Fibroblast of skin of right biceps (primary cell): ENCODE data around the gene MTHFR.

Experiments used
- DNase-seq: peaks from one replicate; pipeline ENCODE4 v3.0.0-alpha.2; 2013

The MTHFR gene

DNA sequence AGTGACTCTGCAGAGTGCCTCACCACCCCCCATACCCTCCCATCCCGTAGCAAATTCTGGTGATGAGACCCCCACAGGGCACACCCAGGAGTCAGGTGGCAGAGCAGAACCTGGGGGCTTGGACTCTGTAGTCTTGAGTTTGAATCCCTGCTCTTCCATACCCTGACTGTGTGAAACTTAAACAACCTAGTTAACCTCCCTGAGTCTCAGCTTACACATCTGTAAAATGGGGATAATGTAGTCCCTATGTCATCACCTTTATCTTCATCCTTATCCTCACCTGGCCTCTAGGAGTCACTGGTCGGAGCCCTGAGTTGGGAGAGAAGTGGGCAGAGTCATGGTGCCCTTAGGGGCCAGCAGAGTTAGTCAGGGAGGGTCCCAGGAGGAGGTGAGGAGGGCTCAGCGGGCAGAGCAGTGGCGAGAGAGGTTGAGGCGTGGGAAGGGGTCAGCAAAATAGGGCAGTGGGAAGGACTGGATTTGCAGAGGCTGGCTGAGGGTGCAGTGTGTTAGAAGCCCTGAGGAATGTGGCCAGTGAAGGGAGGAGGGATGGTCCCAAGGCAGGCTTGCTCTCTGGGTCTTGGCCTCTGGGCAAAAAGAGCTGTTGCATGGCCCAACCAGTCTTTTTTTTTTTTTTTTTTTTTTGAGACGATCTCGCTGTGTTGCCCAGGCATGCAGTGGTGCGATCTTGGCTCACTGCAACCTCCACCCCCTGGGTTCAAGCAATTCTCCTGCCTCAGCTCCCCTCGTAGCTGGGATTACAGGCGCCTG is 25.2 kb downstream of the MTHFR start:
- DNase-seq, result no peak

DNA sequence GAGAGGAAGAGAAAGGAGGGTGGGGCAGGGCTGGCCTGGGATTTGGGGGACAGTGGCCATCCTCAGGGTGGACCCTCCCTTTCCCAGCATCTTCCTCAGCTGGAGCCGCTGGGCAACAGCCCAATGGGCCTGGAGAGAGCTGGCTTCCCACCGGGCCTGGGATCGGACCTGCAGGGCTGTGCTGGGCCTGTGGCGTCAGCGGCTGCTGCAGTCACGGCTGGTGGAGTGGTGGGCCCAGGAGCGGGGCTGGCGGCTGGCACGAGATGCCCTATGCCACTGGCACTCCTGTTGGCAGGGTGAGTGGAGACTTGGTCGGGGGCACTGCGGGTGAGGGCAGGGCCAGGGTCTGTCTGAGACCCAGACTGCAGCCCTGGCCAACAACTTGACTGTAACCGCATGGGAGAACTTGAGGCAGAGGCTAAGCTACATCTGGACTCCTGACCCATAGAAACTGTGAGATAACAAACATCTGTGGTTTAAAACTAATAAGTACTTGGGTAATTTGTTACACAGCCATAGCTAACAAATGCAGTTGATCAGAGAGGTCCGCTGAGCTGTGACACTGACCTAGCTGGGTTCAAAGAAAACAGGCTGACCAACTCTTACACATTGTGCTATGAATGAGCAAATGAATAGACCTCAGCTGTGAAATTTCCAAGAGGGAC is 25.9 kb downstream of the MTHFR start:
- DNase-seq, result no peak

DNA sequence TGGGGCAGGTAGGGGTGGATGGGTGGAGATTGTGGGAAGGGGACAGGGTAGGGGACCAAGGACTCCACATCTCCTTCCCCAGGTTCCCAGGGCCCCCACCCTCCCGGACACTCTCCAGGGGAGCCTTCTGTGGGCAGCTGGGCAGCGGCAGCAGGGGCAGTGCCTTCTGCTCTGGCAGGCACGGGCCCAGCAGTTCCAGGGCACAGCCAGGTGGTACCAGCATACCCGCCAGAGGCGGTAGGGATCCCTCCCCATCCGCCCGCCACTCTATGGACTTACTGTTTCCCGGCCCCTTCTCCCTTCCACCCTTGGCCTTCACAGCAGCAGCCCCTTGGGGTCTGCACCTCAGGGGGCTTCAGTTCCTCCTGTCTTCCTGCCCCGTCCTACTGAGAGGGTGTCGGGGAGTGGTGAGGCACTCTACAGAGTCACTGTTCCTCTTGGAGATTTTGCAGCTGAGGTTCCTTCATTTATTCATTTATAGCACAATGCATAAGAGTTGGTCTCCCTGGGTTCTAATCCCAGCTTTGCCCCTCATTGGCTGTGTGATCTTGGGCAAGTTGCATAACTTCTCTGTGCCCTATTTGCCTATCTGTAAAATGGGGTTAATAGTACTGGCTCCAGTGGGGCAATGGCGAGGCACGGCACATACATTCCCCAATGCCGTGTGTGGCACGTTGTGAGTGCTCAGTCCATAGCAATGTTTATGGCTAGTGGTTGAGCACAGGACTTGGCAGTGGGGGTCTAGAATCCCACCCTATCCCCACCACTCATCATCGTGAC is 26.7 kb downstream of the MTHFR start:
- DNase-seq, result no peak

DNA sequence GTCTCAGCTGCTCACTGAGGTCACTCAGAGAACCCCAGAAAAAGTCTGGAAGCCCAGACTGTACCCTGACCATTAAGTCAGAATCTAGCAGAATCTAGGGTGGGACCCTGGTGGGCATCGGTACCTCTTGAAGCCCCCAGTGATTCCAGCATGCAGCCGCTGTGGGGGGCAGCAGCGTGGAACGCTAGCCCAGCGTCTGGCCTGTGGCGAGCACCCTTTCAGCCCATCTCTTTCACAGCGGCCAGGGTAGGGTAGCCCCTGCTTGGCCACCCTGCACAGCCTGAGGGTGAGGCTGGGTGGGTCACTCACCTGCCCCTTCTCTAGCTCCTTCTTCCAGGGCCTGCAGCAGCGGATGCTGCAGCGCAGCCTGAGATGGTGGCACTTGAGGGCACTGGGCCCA is 27.4 kb downstream of the MTHFR start:
- DNase-seq, result no peak

DNA sequence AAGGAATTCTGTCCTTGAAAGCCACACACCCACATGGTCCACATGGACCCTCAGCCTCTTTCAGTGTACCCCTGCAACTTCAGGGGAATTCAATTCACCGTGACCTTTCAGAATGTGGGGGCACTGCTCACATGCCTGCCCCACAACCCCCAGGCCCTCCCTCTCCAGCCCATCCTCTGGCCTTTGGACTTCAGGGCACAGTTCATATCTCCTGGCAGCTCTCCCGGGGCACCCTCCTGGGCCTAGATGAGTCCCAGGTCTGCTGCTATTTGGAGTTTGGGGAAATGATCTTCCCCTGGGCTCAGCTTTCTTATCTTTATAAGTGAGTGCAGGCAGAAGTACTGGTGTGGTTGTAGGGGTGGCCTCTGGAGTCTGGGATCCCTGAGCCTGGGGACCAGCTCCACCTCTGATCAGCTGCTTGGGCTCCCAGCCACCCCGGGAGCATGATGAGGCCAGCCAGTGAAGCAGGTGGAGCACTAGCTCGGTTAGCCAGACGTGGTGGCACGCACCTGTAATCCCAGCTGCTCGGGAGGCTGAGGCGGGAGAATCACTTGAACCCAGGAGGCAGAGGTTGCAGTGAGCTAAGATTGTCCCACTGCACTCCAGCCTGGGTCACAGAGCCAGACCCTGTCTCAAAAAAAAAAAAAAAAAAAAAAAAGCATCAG is 28.0 kb downstream of the MTHFR start:
- DNase-seq, result no peak

DNA sequence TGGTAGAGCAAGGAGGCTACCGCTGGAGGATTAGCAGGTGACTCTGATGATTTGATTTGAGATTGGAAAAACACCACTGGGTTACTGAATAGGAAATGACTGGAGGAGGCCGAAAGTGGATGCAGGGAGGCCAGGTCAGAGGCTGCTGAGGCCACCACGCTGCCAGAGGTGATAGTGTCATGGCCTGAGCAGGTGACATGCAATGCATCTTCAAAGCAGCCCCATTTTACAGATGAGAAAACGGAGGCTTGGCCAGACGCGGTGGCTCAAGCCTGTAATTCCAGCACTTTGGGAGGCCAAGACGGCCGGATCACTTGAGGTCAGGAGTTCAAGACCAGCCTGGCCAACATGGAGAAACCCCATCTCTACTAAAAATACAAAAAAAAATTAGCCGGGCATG is 31.0 kb downstream of the MTHFR start:
- no peak for DNase-seq

DNA sequence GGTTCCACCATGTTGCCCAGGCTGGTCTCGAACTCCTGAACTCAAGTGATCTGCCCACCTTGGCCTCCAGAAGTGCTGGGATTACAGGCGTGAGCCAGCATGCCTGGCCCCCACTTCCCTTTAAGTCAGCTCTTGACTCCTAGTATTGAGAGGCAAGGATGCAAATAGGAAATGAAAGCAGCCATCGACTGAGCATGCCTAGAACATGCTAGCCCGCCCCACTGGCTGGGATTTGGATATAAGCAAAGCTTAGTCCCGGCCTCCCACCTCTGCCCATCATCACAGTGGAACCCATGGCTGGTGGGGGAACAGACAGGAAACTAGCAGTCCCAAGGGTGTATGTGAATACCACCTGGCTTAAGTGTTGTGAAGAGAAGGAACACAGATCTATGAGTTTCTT is 33.3 kb downstream of the MTHFR start:
- DNase-seq, result no peak

DNA sequence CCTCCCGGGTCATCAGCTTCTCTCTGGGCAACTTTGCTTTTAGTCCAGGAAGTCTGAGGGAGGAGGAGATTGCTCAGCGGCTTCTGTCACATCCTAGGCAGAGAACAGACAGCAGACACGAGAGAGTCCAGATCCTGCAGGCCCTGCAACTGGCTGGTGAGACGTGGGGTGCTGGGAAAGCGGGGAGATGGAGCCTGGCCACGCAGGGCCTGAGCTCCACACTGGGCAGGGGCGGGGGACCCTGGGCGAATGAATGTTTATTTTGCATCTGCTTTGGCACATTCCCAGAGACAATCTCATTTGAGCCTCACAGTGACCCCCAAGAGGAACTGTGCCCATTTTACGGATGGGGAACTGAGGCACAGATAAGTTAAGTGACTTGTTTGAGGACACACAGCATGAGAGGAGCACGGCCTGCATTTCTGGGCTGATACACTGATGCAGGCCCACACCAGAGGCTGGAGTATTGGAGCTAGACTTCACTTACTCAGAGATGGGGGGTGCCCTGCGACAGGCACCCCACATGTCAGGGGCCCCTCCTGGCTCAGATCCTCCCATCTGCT is 34.2 kb downstream of the MTHFR start:
- DNase-seq, result no peak

DNA sequence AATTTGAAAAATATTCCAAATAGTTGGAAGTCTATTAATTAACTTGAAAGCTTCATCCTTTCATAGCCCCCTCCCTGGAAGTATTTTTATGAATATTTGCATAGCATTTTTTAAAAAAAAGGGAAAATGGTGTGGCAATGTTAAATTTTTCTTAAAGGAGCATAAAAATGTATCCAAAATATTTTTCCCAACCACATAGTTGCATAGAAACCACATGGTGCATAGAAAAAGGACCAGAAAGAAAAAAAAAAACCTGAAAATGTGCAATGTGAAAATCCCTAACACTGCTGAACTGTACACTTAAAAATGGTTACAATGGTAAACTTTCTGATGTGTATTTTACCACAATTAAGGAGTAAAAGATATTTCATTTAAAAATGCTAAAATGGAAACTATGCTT is 35.8 kb downstream of the MTHFR start:
- peak; percentile 15 for DNase-seq

DNA sequence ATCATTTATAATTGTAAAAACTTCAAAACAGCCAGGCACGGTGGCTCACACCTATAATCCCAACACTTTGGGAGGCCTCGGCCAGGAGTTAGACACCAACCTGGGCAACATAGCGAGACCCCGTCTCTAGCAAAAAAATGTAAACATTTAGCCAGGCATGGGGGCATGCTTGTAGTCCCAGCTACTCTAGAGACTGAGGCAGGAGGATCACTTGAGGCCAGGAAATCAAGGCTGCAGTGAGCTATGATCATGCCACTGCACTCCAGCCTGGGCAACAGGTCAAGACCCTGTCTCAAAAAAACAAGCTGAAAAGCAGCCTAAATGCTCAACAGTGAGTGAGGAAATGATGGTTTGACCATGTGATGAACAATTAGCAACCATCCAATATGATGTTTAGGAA is 36.5 kb downstream of the MTHFR start:
- no peak for DNase-seq

DNA sequence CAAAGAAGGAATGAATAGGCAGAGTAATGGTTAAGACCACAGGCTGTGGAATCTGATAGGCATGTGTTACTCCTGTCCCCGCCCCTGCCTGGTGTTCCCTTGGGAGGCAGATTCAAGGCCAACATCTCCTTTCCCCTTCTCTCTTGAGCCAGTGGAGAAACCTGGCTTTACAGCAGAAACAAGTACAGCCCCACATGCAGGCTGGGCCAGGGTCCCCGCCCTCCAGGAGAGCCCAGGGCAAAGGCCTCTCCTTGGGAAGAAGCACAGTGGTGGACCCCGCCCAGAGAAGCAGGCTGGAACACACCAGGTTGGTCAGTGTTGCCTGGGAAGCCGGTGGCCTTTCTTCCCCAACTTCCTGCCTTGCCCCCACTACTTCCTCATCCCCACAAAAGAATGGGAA is 36.9 kb downstream of the MTHFR start:
- peak; percentile 16 for DNase-seq

DNA sequence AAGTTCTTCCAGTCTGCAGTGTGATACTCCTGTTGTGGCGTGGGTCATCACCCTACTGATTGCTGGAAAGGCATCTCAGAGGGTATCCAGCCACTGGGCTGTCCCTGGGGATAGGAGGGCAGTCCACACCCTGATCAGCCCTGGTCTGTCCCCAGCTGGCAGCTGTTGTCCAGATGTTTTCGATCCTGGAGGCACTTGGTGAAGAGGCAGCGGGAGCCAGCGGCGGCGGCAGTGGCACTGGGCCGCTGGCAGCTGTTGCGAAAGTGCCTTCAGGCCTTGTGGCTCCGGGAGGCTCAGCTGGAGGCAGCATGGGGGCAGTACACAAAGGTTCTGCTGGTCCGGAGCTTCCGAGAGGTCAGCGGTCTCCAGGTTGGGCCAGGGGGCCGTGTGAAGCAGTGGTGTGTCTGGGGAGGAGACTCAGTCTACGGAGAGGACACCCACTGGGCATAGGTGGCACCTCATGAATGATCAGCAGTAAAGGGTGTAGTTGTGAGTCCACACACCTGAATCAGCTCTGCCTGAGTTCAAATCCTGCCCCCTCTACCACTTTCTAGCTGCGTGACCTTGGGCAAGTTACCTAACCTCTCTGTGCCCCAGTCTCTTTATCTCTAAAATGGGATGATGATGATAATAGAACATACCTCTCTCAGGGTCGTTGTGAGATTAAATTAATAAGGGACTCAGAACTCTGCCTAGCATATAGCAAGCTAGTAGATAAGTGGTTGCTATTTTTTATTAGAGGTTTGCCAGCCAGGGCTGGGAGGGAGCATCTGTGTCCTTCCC is 37.7 kb downstream of the MTHFR start:
- DNase-seq, result no peak

DNA sequence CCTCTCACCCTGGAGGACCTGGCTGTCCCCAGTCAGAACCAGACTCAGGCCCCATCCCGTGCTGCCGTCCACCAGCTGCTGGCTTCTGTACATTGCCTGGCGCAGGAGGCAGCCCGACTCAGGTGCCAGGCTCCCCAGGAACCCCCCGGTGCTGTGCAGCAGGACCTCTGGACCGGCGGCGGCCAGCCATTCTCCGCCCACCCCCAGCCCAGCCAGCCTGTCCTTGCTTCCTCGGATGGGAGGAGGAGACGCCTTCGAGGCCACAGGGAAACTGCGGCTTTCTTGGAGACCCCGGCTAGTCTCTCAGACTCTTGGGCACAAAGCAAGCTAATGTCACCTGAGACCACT is 39.4 kb downstream of the MTHFR start:
- DNase-seq, result no peak

DNA sequence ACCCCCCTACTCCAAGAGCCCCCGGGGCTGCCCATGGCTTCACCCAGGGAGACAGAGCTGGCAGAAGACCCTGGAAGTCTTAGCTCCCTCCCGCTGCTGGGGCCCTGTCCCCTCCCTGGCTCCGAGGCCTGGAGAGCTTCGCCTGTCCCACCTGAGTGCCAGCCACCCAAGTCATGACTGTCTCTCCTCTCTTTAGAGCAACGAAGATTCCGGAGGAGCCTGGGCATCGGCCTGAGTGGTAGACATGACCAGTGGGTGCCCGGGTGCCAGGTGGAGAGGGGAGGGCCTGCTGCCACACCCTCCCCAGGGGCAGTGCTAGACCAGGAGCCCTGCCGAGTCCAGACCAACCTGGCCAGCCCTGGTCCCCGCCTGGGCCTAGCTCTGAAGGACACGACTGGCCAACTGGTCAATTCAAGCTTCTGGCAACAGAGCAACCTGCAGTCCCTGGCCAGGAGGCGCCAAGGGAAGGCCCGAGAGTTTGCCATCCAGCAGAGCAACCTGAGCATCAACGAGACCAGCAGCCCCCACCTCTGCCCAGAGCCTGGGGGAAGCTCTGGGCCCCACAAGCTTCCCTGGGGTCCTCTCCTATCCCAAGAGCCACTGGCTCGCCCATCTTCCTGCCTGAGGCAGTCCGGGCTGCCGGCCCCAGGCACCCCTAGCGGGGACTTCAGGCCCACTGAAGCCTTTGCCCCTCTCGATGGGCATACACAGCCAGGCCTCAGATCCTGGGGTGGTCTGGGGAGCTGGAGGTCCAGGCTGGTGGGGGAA is 39.9 kb downstream of the MTHFR start:
- DNase-seq, result no peak

DNA sequence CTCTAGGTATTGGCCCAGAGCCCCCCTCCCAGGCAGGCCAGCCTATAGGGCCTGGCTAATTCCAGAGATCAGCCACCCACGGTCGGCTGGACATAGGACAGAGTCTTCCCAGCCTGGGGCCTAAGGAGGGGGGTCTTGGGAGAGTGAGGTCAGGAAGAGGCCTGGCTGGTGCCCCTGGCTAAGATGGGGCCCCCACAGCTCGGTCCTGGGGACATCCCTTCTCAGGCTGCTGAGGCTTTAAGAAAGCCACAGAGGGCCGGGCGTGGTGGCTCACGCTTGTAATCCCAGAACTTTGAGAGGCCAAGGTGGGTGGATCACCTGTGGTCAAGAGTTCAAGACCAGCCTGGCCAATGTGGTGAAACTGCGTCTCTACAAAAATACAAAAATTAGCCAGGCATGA is 41.2 kb downstream of the MTHFR start:
- no peak for DNase-seq

DNA sequence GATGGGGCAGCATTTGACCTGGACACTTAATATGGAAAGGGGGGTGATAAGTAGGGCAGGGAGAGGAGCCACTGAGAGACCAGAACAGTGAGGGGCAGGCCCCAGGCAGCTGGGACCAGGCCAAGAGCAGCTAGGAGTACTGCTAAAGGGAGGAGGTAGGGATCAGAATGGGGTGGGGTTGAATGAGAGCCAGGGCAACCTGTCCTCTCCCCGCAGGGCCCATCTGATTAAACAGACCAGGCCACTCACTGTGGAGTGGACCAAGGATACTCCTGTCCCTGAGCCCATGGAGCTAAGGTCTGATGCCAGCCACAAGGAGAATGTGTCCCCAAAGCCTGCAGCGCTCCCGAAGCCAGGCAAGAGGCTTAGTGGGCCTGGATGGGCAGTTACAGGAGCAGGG is 41.6 kb downstream of the MTHFR start:
- no peak for DNase-seq

DNA sequence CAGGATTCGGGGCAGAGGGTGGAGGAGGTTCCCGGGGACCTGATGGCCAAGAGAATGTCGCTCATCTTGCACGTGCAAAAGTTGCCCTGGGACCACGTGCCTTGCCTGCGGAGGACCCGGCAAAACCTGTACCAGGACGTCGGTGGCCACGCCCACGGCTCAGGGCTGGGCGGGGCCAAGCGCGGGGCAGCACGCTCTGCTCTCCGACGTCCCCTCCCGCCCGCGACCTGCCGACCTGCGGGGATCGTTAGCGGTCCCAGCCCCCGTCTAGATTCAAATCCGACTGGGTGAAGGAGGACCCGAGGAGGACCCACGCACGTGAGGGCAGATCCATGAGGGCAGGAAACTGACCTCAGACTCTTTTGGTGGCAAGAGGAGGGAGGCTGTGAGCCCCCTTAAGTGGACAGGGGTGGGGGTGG is 43.8 kb downstream of the MTHFR start, which contains the start of gene C1orf167:
Gene C1orf167, plus strand, starts transcription at position 206 of the 419 bp plus-strand sequence. CDS start 2,208 bp downstream, outside the sequence.
- no peak for DNase-seq

DNA sequence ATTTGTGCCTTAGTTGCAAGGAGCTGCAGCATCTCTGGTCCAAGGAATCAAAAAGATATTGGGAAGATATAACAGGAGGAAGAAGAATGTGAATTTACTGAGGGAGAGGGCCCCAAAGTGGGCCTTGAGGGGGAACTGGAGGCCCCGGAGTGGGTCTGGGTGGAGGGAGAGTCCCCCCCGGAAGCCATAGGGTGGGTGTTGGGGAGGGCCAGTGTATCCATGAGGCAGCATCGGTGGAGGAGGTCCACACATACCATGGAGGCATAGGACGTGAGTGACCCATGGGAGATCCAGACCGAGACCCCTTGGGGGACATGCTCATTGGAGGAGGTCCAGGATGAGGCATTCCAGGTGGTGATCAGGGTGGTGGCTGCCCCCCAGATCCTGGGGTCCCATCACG is 44.5 kb downstream of the MTHFR start:
- no peak for DNase-seq

DNA sequence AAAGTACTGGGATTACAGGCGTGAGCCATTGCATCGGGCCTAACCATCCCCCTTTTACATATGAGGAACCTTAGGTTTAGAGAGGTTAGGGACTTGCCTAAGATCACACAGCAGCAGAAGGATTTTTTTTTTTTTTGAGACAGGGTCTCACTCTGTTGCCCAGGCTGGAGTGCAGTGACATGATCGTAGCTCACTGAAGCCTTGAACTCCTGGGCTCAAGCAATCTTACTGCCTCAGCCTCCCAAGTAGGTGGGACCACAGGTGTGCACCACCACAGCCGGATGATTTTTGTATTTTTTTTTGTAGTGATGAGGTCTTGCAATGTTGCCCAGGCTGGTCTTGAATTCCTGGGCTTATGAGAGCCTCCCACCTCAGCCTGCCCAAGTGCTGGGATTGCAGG is 46.0 kb downstream of the MTHFR start:
- DNase-seq, result no peak

DNA sequence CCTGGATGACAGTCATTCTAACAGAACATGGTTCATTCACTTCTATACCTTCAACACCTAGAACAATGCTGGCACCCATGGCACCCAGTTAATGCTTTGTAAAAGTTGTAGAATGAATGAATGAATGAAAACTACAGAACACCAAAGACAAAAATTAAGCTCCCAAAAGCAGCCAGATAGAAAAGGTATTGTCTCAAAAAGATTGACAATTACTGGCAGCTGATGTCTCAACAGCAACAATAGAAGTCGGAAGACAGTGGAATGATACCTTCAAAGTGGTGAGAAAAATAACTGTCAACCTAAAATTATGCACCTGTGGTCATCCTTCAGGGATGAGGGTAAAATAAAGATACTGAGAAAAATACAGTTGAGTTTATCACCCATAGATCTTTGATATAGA is 48.7 kb downstream of the MTHFR start:
- DNase-seq, result no peak

DNA sequence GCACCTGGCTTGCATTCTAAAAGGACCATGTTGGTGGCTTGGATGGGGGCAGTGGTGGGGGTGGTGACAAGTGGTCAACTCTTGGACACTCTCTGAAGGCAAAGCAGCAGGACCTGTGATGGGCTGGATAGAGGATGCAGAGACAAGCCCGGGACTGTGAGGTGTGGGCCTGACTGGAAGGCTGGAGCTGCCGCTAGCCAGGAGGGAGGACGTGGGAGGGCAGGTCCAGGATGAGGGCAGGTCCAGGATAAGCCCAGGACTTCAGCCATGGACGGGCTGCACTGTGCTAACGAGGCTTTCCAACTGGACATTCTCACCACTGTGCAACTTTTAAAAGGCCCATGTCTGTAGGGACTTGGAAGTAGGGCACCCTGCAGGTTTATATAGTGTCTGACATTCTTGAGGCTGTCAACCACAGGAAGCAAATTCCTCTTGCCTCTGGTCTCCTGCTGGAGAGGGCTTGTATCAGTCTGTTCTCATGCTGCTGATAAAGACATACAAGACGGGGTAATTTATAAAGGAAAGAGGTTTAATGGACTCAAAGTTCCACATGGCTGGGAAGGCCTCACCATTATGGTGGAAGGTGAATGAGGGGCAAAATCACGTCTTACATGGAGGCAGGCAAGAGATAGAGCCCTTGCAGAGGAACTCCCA is 52.1 kb downstream of the MTHFR start:
- no peak for DNase-seq
